ENCODE results near the gene MAP4K4.

MAP4K4 gene

DNA sequence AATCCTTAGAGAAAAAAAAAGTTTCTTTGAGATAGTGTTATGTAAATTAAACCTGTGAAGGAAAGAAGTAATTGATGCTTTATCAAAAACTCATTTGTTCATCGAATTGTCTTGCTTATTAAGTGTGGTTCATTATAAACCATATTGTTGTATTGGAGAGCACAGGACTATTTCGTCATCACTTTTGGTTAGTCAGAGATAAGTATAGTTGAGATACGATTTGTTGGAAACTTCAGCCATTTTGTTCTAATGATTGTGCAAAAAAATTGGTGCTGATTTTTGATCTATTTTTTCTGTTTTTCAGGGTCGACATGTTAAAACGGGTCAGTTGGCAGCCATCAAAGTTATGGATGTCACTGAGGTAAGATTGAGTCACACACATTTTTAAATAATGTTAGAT is 92.9 kb downstream of the MAP4K4 start:
- peaks cover 90% of the 10 kb centered on the region for H3K79me2 ChIP-seq (ENCODE audit: low read length)
- H3K27me3 ChIP-seq (ENCODE audit: low read depth, low read length), result no peaks in the 10 kb centered on the region
- no peak for TF ChIP-seq EZH2phosphoT487 (IDR thresholded peaks at IDR 0.05; ENCODE audit: low read depth)
- no peak for TF ChIP-seq CTCF (IDR thresholded peaks at IDR 0.05; ENCODE audit: low read depth, low read length)
- H3K36me3 ChIP-seq (replicated peaks; ENCODE audit: low read depth, low read length), result peaks cover 20% of the 10 kb centered on the region
- H2AFZ ChIP-seq (ENCODE audit: low read depth, low read length), result no peak overlapping the region
- H3K9ac ChIP-seq (ENCODE audit: low read length), result no peak overlapping the region
- H3K4me1 ChIP-seq (ENCODE audit: low read length), result 0 out of 2 replicates have a peak, but pooled peaks cover 4% of the 10 kb centered on the region
- no peak overlapping the region for H3K27ac ChIP-seq (ENCODE audit: low read length)
- H3K4me2 ChIP-seq (ENCODE audit: low read length), result no peak overlapping the region
- no peaks in the 10 kb centered on the region for H3K9me3 ChIP-seq (ENCODE audit: insufficient read depth, low read length)
- H3K4me3 ChIP-seq (ENCODE audit: low read length), result no peak overlapping the region
- H4K20me1 ChIP-seq (ENCODE audit: insufficient read depth, low read length), result peaks cover 84% of the 10 kb centered on the region

DNA sequence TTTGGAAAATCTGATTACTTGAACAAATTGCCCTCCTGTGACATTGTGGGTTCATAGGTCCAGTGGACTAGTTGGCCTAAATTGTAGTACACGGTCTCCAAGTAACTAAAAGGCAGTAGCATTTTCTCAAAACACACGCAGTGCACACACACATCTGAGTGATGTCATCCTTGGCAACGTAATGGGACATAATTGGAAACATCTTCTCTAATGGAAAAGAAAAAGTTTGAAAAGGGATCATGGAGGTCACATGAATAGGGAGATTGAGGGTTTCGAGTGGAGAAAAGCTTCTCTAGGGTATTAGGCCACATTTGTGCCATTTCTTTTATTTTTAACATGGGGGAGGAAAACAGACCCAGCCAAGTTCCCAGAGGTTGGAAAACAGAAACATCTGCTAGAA is 93.3 kb downstream of the MAP4K4 start:
- Histone ChIP-seq H2AFZ (ENCODE audit: low read depth, low read length) (no peak overlapping the region), H3K9ac (ENCODE audit: low read length) (no peak overlapping the region), H3K27ac (ENCODE audit: low read length) (no peak overlapping the region), H3K79me2 (ENCODE audit: low read length) (peaks cover 92% of the 10 kb centered on the region), H3K4me1 (ENCODE audit: low read length) (0 out of 2 replicates have a peak, but pooled peaks cover 4% of the 10 kb centered on the region), H3K4me3 (ENCODE audit: low read length) (no peak overlapping the region), H4K20me1 (ENCODE audit: insufficient read depth, low read length) (peaks cover 87% of the 10 kb centered on the region), H3K4me2 (ENCODE audit: low read length) (no peak overlapping the region), H3K36me3 (replicated peaks; ENCODE audit: low read depth, low read length) (peaks cover 20% of the 10 kb centered on the region), H3K9me3 (ENCODE audit: insufficient read depth, low read length) (no peaks in the 10 kb centered on the region), H3K27me3 (ENCODE audit: low read depth, low read length) (no peaks in the 10 kb centered on the region)
- TF ChIP-seq EZH2phosphoT487 (IDR thresholded peaks at IDR 0.05; ENCODE audit: low read depth) (no peak), CTCF (IDR thresholded peaks at IDR 0.05; ENCODE audit: low read depth, low read length) (no peak)

GRCh38 chr2:101792208-101792607 is 94.7 kb downstream of the MAP4K4 start:
- peaks cover 92% of the 10 kb centered on the region for H3K79me2 ChIP-seq (ENCODE audit: low read length)
- H3K36me3 ChIP-seq (replicated peaks; ENCODE audit: low read depth, low read length), result peaks cover 22% of the 10 kb centered on the region
- H3K9ac ChIP-seq (ENCODE audit: low read length), result no peak overlapping the region
- no peaks in the 10 kb centered on the region for H3K27me3 ChIP-seq (ENCODE audit: low read depth, low read length)
- no peak overlapping the region for H2AFZ ChIP-seq (ENCODE audit: low read depth, low read length)
- H3K9me3 ChIP-seq (ENCODE audit: insufficient read depth, low read length), result no peaks in the 10 kb centered on the region
- TF ChIP-seq CTCF (IDR thresholded peaks at IDR 0.05; ENCODE audit: low read depth, low read length), result no peak
- no peak overlapping the region for H3K4me2 ChIP-seq (ENCODE audit: low read length)
- no peak overlapping the region for H3K27ac ChIP-seq (ENCODE audit: low read length)
- 0 out of 2 replicates have a peak, but pooled peaks cover 7% of the 10 kb centered on the region for H3K4me1 ChIP-seq (ENCODE audit: low read length)
- H3K4me3 ChIP-seq (ENCODE audit: low read length), result no peak overlapping the region
- H4K20me1 ChIP-seq (ENCODE audit: insufficient read depth, low read length), result peaks cover 87% of the 10 kb centered on the region

DNA sequence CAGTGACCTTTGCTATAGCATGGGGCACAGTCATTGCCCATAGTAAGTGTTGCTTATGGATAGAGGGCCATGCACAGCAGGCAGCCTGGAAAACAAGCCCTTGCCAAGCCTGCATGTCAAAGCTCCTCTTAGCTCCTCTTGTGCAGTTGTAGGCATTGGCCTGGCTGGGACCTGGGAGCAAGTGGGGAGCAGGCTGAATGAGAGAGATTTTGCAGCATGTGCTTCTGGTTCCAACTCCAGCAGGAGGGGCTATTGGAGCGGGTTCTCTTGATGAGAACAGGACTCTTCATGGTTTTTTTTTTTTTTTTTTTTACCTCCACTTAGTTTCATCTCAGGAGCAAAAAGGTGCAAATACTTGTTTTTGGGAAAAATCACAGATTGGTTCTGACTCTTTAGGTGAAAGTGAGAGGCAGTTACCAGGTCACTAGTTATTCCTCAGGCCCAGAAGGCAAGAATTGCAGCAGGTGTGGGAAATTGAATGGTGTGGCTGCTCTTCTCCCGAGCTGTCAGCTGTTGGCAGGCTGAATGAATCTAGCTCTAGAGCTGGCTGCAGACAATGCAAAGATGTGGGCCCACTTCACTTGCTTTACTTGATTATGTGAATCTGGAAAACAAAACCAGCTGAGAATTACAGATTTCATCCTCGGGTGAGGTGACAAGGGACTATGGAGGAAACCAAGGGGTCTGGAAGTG is 95.9 kb downstream of the MAP4K4 start:
- Histone ChIP-seq H3K27me3 (ENCODE audit: low read depth, low read length) (no peaks in the 10 kb centered on the region), H3K9me3 (ENCODE audit: insufficient read depth, low read length) (no peaks in the 10 kb centered on the region), H4K20me1 (ENCODE audit: insufficient read depth, low read length) (peaks cover 82% of the 10 kb centered on the region), H3K79me2 (ENCODE audit: low read length) (peaks cover 88% of the 10 kb centered on the region), H3K4me1 (ENCODE audit: low read length) (0 out of 2 replicates have a peak, but pooled peaks cover 4% of the 10 kb centered on the region), H3K9ac (ENCODE audit: low read length) (no peak overlapping the region), H3K4me3 (ENCODE audit: low read length) (no peak overlapping the region), H3K4me2 (ENCODE audit: low read length) (no peak overlapping the region), H2AFZ (ENCODE audit: low read depth, low read length) (no peak overlapping the region), H3K36me3 (replicated peaks; ENCODE audit: low read depth, low read length) (peaks cover 22% of the 10 kb centered on the region), H3K27ac (ENCODE audit: low read length) (no peak overlapping the region)
- TF ChIP-seq CTCF (IDR thresholded peaks at IDR 0.05; ENCODE audit: low read depth, low read length) (no peak), EZH2phosphoT487 (IDR thresholded peaks at IDR 0.05; ENCODE audit: low read depth) (no peak)
